NCI-H82 treated with DMSO at 0.1 percent for 48 hours (cell line): ENCODE data around the gene PPP1R7.

ENCODE experiments used
- DNase-seq: peaks from one replicate; lab custom pipeline; 2025; ENCODE audit not compliant: unreplicated experiment; lab: John Stamatoyannopoulos, UW

Gene PPP1R7

GRCh38 chr2:241228081-241228859 is 78.0 kb downstream of the PPP1R7 start:
- DNase-seq, result no peak

- DNase-seq, result no peak
Observed at GRCh38 chr2:241228860-241229516, 78.7 kb downstream of the PPP1R7 start.

- no peak for DNase-seq
Observed at GRCh38 chr2:241229563-241230401, 79.5 kb downstream of the PPP1R7 start.

- DNase-seq, result no peak
Observed at GRCh38 chr2:241230435-241230834, 80.2 kb downstream of the PPP1R7 start.

GRCh38 chr2:241232736-241233575 is 82.7 kb downstream of the PPP1R7 start:
- no peak for DNase-seq
